Naive thymus-derived CD4-positive, alpha-beta T cell (primary cell): ENCODE results near the gene THBS2. TPM values are rescaled to one million over a fixed set of nuclear protein-coding genes. Genes with fewer than 3 reads are reported as not detected.
"Not testable (repeated sequence)": the region's sequence is repeated elsewhere in the genome, so short reads cannot be mapped to it uniquely, and the experiment has no call there.

Source experiments
- ATAC-seq: fragments of 150-1000 bp; cut with Tn5 transposase; 2 replicates; pipeline ENCODE4 v1.10.0; 2021; ENCODE audit warnings: mild to moderate bottlenecking, moderate library complexity
- CTCF ChIA-PET: fragments of 350-600 bp; sonication (Branson Sonifier 250); formaldehyde crosslinking; loops from one replicate; lab custom pipeline; 2021; ENCODE audit warnings: antibody characterized with exemption; lab: Charles Lee
- POLR2A ChIA-PET: fragments of 350-600 bp; sonication (Branson Sonifier 250); formaldehyde crosslinking; loops from one replicate; lab custom pipeline; 2021; ENCODE audit warnings: antibody characterized with exemption, inconsistent platforms; lab: Charles Lee
- DNase-seq, 9 donors: peaks; one replicate each; pipeline versions ENCODE4 v3.0.0 to v3.0.0-alpha.2; 2020 to 2022; ENCODE audit warnings: mixed read lengths in 1 of 9
- H3K27ac ChIP-seq: one replicate; pipeline ENCODE4 v1.7.0; 2013; ENCODE audit warnings: mild to moderate bottlenecking, low read depth, low read length, moderate library complexity
- H3K27me3 ChIP-seq, 2 donors: one replicate each; pipeline ENCODE4 v1.7.0; 2013; ENCODE audit warnings: low read length in 2 of 2, mild to moderate bottlenecking in 2 of 2, moderate library complexity in 2 of 2; ENCODE audit not compliant: control insufficient read depth in 2 of 2, insufficient read depth in 2 of 2
- H3K36me3 ChIP-seq, 3 experiments: 1 replicate in 2 of 3; 2 replicates in 1 of 3; pipeline ENCODE4 v1.7.0; 2013; ENCODE audit warnings: low read length in 3 of 3, mild to moderate bottlenecking in 3 of 3, moderate library complexity in 1 of 3; ENCODE audit not compliant: insufficient read depth in 3 of 3, control insufficient read depth in 2 of 3
- H3K4me1 ChIP-seq, 2 donors: one replicate each; pipeline ENCODE4 v1.7.0; 2013; ENCODE audit warnings: low read length in 2 of 2, mild to moderate bottlenecking in 2 of 2, moderate library complexity in 1 of 2; ENCODE audit not compliant: control insufficient read depth in 2 of 2, insufficient read depth in 2 of 2
- H3K4me3 ChIP-seq: 2 replicates; pipeline ENCODE4 v1.7.0; 2013; ENCODE audit warnings: mild to moderate bottlenecking, low read length
- H3K9me3 ChIP-seq, 3 experiments: 1 replicate in 2 of 3; 2 replicates in 1 of 3; pipeline ENCODE4 v1.7.0; 2013; ENCODE audit warnings: low read length in 3 of 3; ENCODE audit not compliant: control insufficient read depth in 2 of 3
- H3K27ac Mint-ChIP-seq, 9 donors: one replicate each; pipeline ENCODE4 v1.8.0; 2020 to 2022; ENCODE audit warnings: mixed read lengths in 9 of 9, mild to moderate bottlenecking in 8 of 9, moderate library complexity in 5 of 9, inconsistent platforms in 2 of 9
- H3K27me3 Mint-ChIP-seq, 5 donors: one replicate each; pipeline ENCODE4 v1.8.0; 2021 to 2022; ENCODE audit warnings: mixed read lengths in 5 of 5, mild to moderate bottlenecking in 1 of 5
- H3K36me3 Mint-ChIP-seq, 5 donors: one replicate each; pipeline ENCODE4 v1.8.0; 2020 to 2022; ENCODE audit warnings: mixed read lengths in 5 of 5, mild to moderate bottlenecking in 3 of 5, inconsistent platforms in 1 of 5
- H3K4me1 Mint-ChIP-seq, 7 donors: one replicate each; pipeline ENCODE4 v1.8.0; 2020 to 2022; ENCODE audit warnings: mixed read lengths in 7 of 7, mild to moderate bottlenecking in 3 of 7, inconsistent platforms in 1 of 7
- H3K4me3 Mint-ChIP-seq, 10 donors: one replicate each; pipeline ENCODE4 v1.8.0; 2020 to 2022; ENCODE audit warnings: mild to moderate bottlenecking in 10 of 10, mixed read lengths in 10 of 10, moderate library complexity in 6 of 10, inconsistent platforms in 2 of 10
- H3K9me3 Mint-ChIP-seq, 11 donors: one replicate each; pipeline ENCODE4 v1.8.0; 2020 to 2022; ENCODE audit warnings: mixed read lengths in 11 of 11, mild to moderate bottlenecking in 4 of 11, inconsistent platforms in 1 of 11, moderate library complexity in 1 of 11
- intact Hi-C, 2 donors: fragments of 100-400 bp; cut with micrococcal nuclease; formaldehyde crosslinking; loops; one replicate each; pipeline ENCODE4 v1.15.1; 2023
- polyA plus RNA-seq, 2 donors: library from polyadenylated mRNA; unstranded; fragments of 300-500 nt; fragmentation: Illumina TruSeq; gene quantifications; one replicate each; pipeline ENCODE4 v1.2.3, GENCODE V29; 2021
- total RNA-seq, 6 experiments: library from RNA in 5 of 6; stranded (reverse) in 5 of 6; gene quantifications; 1 replicate in 5 of 6; 2 replicates in 1 of 6; pipeline ENCODE4 v1.2.3 and lab custom pipeline; 2021 to 2026

THBS2 gene
- total and polyA plus RNA-seq, 7 experiments from 2014 or later, result 0.08 TPM; not detected in 6

- POLR2A ChIA-PET, result no interaction called here
- no peak for ATAC-seq
- peaks cover 0 to 10% (median 4%) of the 10 kb centered on the region in 5 donors for H3K27me3 Mint-ChIP-seq
Measured at GRCh38 chr6:169277619-169278018, 24.0 kb upstream of the THBS2 start.

GRCh38 chr6:169274781-169275180, 21.1 kb upstream of the THBS2 start:
- H3K4me3 ChIP-seq, result no peak overlapping the region
- no peak overlapping the region for H3K27ac ChIP-seq
- ChIA-PET CTCF (interaction anchor here (0.6 kb wide), 1 partner anchor 61 kb away, joined by 3 read pairs; no protein-coding TSS in a partner anchor), POLR2A (no interaction called here)
- no peaks in the 10 kb centered on the region for H3K4me1 ChIP-seq
- no peak for ATAC-seq
- H3K9me3 ChIP-seq, result no peaks in the 10 kb centered on the region
- no peaks in the 10 kb centered on the region for H3K27me3 ChIP-seq
- intact Hi-C loops, result no loop called here
- Mint-ChIP-seq H3K27ac (no peak overlapping the region), H3K4me1 (no peaks in the 10 kb centered on the region), H3K36me3 (no peaks in the 10 kb centered on the region), H3K9me3 (no peaks in the 10 kb centered on the region), H3K27me3 (peaks cover 0 to 6% (median 0%) of the 10 kb centered on the region in 5 donors), H3K4me3 (no peak overlapping the region)
- no peak for DNase-seq
- no peaks in the 10 kb centered on the region for H3K36me3 ChIP-seq

More at GRCh38 chr6:169277619-169278018, 24.0 kb upstream of the THBS2 start:
- Histone ChIP-seq H3K4me1 (no peaks in the 10 kb centered on the region), H3K27me3 (no peaks in the 10 kb centered on the region), H3K36me3 (no peaks in the 10 kb centered on the region), H3K4me3 (no peak overlapping the region), H3K27ac (no peak overlapping the region), H3K9me3 (no peaks in the 10 kb centered on the region)
- Mint-ChIP-seq H3K27ac (no peak overlapping the region), H3K36me3 (no peaks in the 10 kb centered on the region), H3K4me3 (no peak overlapping the region), H3K9me3 (no peaks in the 10 kb centered on the region), H3K4me1 (no peaks in the 10 kb centered on the region)
- CTCF ChIA-PET, result no interaction called here
- intact Hi-C loops, result no loop called here
- no peak for DNase-seq

DNA sequence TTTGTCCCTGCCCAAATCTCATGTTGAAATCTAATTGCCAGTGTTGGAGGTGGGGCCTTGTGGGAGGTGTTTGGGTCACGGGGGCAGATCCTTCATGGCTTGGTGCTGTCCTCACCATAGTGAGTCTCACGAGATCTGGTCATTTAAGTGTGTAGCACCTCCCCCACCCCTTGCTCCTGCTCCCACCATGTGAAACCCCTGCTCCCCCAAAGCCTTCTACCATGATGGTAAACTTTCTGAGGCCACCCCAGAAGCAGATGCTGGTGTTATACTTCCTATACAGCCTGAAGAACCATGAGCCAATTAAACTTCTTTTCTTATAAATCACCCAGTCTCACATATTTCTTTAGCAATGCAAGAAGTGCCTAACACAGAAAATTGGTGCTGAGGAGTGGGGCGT, 19.9 kb upstream of the THBS2 start:
- Histone ChIP-seq H3K36me3 (no peaks in the 10 kb centered on the region), H3K27ac (no peak overlapping the region), H3K4me1 (no peaks in the 10 kb centered on the region), H3K27me3 (no peaks in the 10 kb centered on the region), H3K9me3 (no peaks in the 10 kb centered on the region), H3K4me3 (no peak overlapping the region)
- H3K36me3 Mint-ChIP-seq, result no peaks in the 10 kb centered on the region
- DNase-seq (no peak), ATAC-seq (no peak)
- no peaks in the 10 kb centered on the region for H3K9me3 Mint-ChIP-seq
- peaks cover 0 to 6% (median 0%) of the 10 kb centered on the region in 5 donors for H3K27me3 Mint-ChIP-seq
- POLR2A ChIA-PET, result no interaction called here
- intact Hi-C loops, result no loop called here
- no peaks in the 10 kb centered on the region for H3K4me1 Mint-ChIP-seq
- H3K27ac Mint-ChIP-seq, result no peak overlapping the region
- CTCF ChIA-PET, result no interaction called here
- no peak overlapping the region for H3K4me3 Mint-ChIP-seq

GRCh38 chr6:169271877-169272216, 18.2 kb upstream of the THBS2 start:
- ATAC-seq, result no peak
- Mint-ChIP-seq H3K9me3 (no peaks in the 10 kb centered on the region), H3K4me1 (no peaks in the 10 kb centered on the region), H3K27ac (no peak overlapping the region), H3K27me3 (peaks cover 0 to 6% (median 0%) of the 10 kb centered on the region in 5 donors), H3K36me3 (no peaks in the 10 kb centered on the region), H3K4me3 (no peak overlapping the region)
- Histone ChIP-seq H3K4me3 (no peak overlapping the region), H3K27me3 (no peaks in the 10 kb centered on the region), H3K36me3 (no peaks in the 10 kb centered on the region), H3K4me1 (no peaks in the 10 kb centered on the region), H3K9me3 (no peaks in the 10 kb centered on the region), H3K27ac (no peak overlapping the region)
- DNase-seq, result no peak
- POLR2A ChIA-PET, result no interaction called here
- intact Hi-C loops, result no loop called here
- CTCF ChIA-PET, result no interaction called here

- intact Hi-C loops, result no loop called here
- Histone ChIP-seq H3K36me3 (no peaks in the 10 kb centered on the region), H3K27ac (no peak overlapping the region), H3K27me3 (no peaks in the 10 kb centered on the region), H3K4me3 (no peak overlapping the region), H3K9me3 (no peaks in the 10 kb centered on the region), H3K4me1 (no peaks in the 10 kb centered on the region)
- Mint-ChIP-seq H3K4me3 (no peak overlapping the region), H3K36me3 (no peaks in the 10 kb centered on the region), H3K4me1 (no peaks in the 10 kb centered on the region), H3K27ac (no peak overlapping the region), H3K27me3 (peaks cover 0 to 6% (median 0%) of the 10 kb centered on the region in 5 donors), H3K9me3 (no peaks in the 10 kb centered on the region)
- ChIA-PET CTCF (no interaction called here), POLR2A (no interaction called here)
- DNase-seq (no peak), ATAC-seq (no peak)
Measured at GRCh38 chr6:169271158-169271876, 17.7 kb upstream of the THBS2 start.

- H3K4me3 ChIP-seq, H3K27me3 ChIP-seq, POLR2A ChIA-PET, H3K4me1 Mint-ChIP-seq, H3K27me3 Mint-ChIP-seq, H3K4me3 Mint-ChIP-seq, H3K9me3 Mint-ChIP-seq, DNase-seq, intact Hi-C loops, CTCF ChIA-PET, H3K4me1 ChIP-seq, H3K36me3 Mint-ChIP-seq, ATAC-seq, H3K36me3 ChIP-seq, H3K9me3 ChIP-seq, H3K27ac ChIP-seq, H3K27ac Mint-ChIP-seq: not testable (repeated sequence)
Measured at GRCh38 chr6:169270077-169270380, 16.4 kb upstream of the THBS2 start.
